ENCODE results near the gene TGFB3. TPM values are rescaled to one million over a fixed set of nuclear protein-coding genes. Genes with fewer than 3 reads are reported as not detected.

Gene TGFB3
- polyA plus RNA-seq, 1 donor (not counting 4 experiments of a cell fraction or from before 2014, with no cell fraction given), result 1.1 TPM

GRCh38 chr14:75990297-75990696, 8.5 kb upstream of the TGFB3 start:
- dilution Hi-C loops (cut with MboI; ENCODE audit: extremely low pct_ligation_motif_present, low sequenced_read_pairs), result no loop called here

GRCh38 chr14:75989134-75989533, 7.3 kb upstream of the TGFB3 start:
- dilution Hi-C loops (cut with MboI; ENCODE audit: extremely low pct_ligation_motif_present, low sequenced_read_pairs), result no loop called here
- TF ChIP-seq CTCF (optimal IDR thresholded peaks at IDR 0.05 in 1 of 3, IDR thresholded peaks at IDR 0.05 in 1 of 3, conservative IDR thresholded peaks at IDR 0.05 in 1 of 3; ENCODE audit: extremely low read depth in 1 of 3, insufficient read depth in 2 of 3, low read length in 3 of 3), result no peak
- TF ChIP-seq EZH2 (IDR thresholded peaks at IDR 0.05; ENCODE audit: low read length), result no peak
- Histone ChIP-seq H3K9ac (ENCODE audit: control insufficient read depth, extremely low read depth, insufficient read depth, low read length) (no peak overlapping the region), H3K4me3 (ENCODE audit: control insufficient read depth in 2 of 3, extremely low read depth in 1 of 3, insufficient read depth in 2 of 3, low read depth in 1 of 3, low read length in 3 of 3) (no peak overlapping the region), H3K36me3 (ENCODE audit: control insufficient read depth in 2 of 2, extremely low read depth in 1 of 2, insufficient read depth in 2 of 2, low read length in 2 of 2) (peaks cover 4 to 11% of the 10 kb centered on the region in 2 experiments), H2AFZ (ENCODE audit: control insufficient read depth, low read length) (no peak overlapping the region), H3K4me2 (ENCODE audit: control insufficient read depth, extremely low read depth, insufficient read depth, low read depth, low read length) (no peak overlapping the region), H3K27me3 (ENCODE audit: control insufficient read depth, extremely low read depth, insufficient read depth, low read length) (no peaks in the 10 kb centered on the region), H3K4me1 (ENCODE audit: control insufficient read depth, extremely low read depth, insufficient read depth, low read length) (peaks cover 13% of the 10 kb centered on the region), H3K9me1 (ENCODE audit: control insufficient read depth, extremely low read depth, insufficient read depth, low read length) (no peaks in the 10 kb centered on the region), H3K27ac (ENCODE audit: control insufficient read depth, insufficient read depth, low read length) (no peak overlapping the region), H4K20me1 (ENCODE audit: control insufficient read depth, extremely low read depth, insufficient read depth, low read length) (no peaks in the 10 kb centered on the region), H3K79me2 (ENCODE audit: control insufficient read depth, insufficient read depth, low read length) (peaks cover 10% of the 10 kb centered on the region), H3K9me3 (ENCODE audit: control insufficient read depth, low read depth, low read length) (no peaks in the 10 kb centered on the region)
- no peak for DNase-seq (ENCODE audit: low read depth, low spot score)
- FAIRE-seq, result no peak

More at GRCh38 chr14:75990297-75990696, 8.5 kb upstream of the TGFB3 start:
- Histone ChIP-seq H2AFZ (ENCODE audit: control insufficient read depth, low read length) (no peak overlapping the region), H3K9me3 (ENCODE audit: control insufficient read depth, low read depth, low read length) (no peaks in the 10 kb centered on the region), H3K9ac (ENCODE audit: control insufficient read depth, extremely low read depth, insufficient read depth, low read length) (no peak overlapping the region), H4K20me1 (ENCODE audit: control insufficient read depth, extremely low read depth, insufficient read depth, low read length) (no peaks in the 10 kb centered on the region), H3K27me3 (ENCODE audit: control insufficient read depth, extremely low read depth, insufficient read depth, low read length) (no peaks in the 10 kb centered on the region), H3K27ac (ENCODE audit: control insufficient read depth, insufficient read depth, low read length) (no peak overlapping the region), H3K4me3 (ENCODE audit: control insufficient read depth in 2 of 3, extremely low read depth in 1 of 3, insufficient read depth in 2 of 3, low read depth in 1 of 3, low read length in 3 of 3) (no peak overlapping the region), H3K4me1 (ENCODE audit: control insufficient read depth, extremely low read depth, insufficient read depth, low read length) (peaks cover 12% of the 10 kb centered on the region), H3K79me2 (ENCODE audit: control insufficient read depth, insufficient read depth, low read length) (peaks cover 10% of the 10 kb centered on the region), H3K9me1 (ENCODE audit: control insufficient read depth, extremely low read depth, insufficient read depth, low read length) (no peaks in the 10 kb centered on the region), H3K36me3 (ENCODE audit: control insufficient read depth in 2 of 2, extremely low read depth in 1 of 2, insufficient read depth in 2 of 2, low read length in 2 of 2) (peaks cover 4 to 15% of the 10 kb centered on the region in 2 experiments), H3K4me2 (ENCODE audit: control insufficient read depth, extremely low read depth, insufficient read depth, low read depth, low read length) (no peak overlapping the region)
- no peak for TF ChIP-seq EZH2 (IDR thresholded peaks at IDR 0.05; ENCODE audit: low read length)
- no peak for TF ChIP-seq CTCF (optimal IDR thresholded peaks at IDR 0.05 in 1 of 3, IDR thresholded peaks at IDR 0.05 in 1 of 3, conservative IDR thresholded peaks at IDR 0.05 in 1 of 3; ENCODE audit: extremely low read depth in 1 of 3, insufficient read depth in 2 of 3, low read length in 3 of 3)
- DNase-seq (ENCODE audit: low read depth, low spot score) (no peak), FAIRE-seq (no peak)
